ENCODE data around the gene MARCKS. TPM values are rescaled to one million over a fixed set of nuclear protein-coding genes. Genes with fewer than 3 reads are reported as not detected.
A peak's percentile ranks its signal among the peaks of the same experiment; 100 is the strongest.

Gene MARCKS
- total RNA-seq, 1 donor from 2014 or later = 163 TPM

GRCh38 chr6:113847447-113847846, 9.7 kb upstream of the MARCKS start:
- H2AFZ ChIP-seq (replicated peaks) = peak overlapping the region; percentile 81
- H3K36me3 ChIP-seq = no peaks in the 10 kb centered on the region
- H3K27me3 ChIP-seq = no peaks in the 10 kb centered on the region
- H3K4me2 ChIP-seq = no peak overlapping the region
- H3K9me3 Mint-ChIP-seq = no peaks in the 10 kb centered on the region
- H3K79me2 ChIP-seq (ENCODE audit: low read depth) = no peaks in the 10 kb centered on the region
- peaks cover 2% of the 10 kb centered on the region for H3K27me3 Mint-ChIP-seq (ENCODE audit: insufficient read depth, low read depth)
- DNase-seq (ENCODE audit: low spot score) = no peak
- H3K4me1 ChIP-seq = no peaks in the 10 kb centered on the region
- H3K4me3 Mint-ChIP-seq = no peak overlapping the region
- no peaks in the 10 kb centered on the region for H4K20me1 ChIP-seq (ENCODE audit: low read depth)
- H3K27ac Mint-ChIP-seq = no peak overlapping the region
- peaks cover 17% of the 10 kb centered on the region for H3K4me1 Mint-ChIP-seq
- no peak overlapping the region for H3K27ac ChIP-seq
- no peaks in the 10 kb centered on the region for H3F3A ChIP-seq (ENCODE audit: low read depth)
- no peak overlapping the region for H3K4me3 ChIP-seq
- H3K36me3 Mint-ChIP-seq = no peaks in the 10 kb centered on the region
- H3K9me3 ChIP-seq (ENCODE audit: low read depth) = no peaks in the 10 kb centered on the region
- no peak for TF ChIP-seq EZH2 (IDR thresholded peaks at IDR 0.05)
- no peak for TF ChIP-seq EZH2phosphoT487 (IDR thresholded peaks at IDR 0.05)
- TF ChIP-seq CTCF (IDR thresholded peaks at IDR 0.05) = no peak
- no peak overlapping the region for H3K9ac ChIP-seq

GRCh38 chr6:113848280-113848679, 8.9 kb upstream of the MARCKS start:
- Histone ChIP-seq H3K79me2 (ENCODE audit: low read depth) (no peaks in the 10 kb centered on the region), H3K36me3 (no peaks in the 10 kb centered on the region), H2AFZ (replicated peaks) (no peak overlapping the region), H3K9ac (no peak overlapping the region), H3K4me2 (no peak overlapping the region), H4K20me1 (ENCODE audit: low read depth) (no peaks in the 10 kb centered on the region), H3K9me3 (ENCODE audit: low read depth) (no peaks in the 10 kb centered on the region), H3F3A (ENCODE audit: low read depth) (no peaks in the 10 kb centered on the region), H3K27ac (no peak overlapping the region), H3K4me3 (no peak overlapping the region), H3K27me3 (no peaks in the 10 kb centered on the region), H3K4me1 (no peaks in the 10 kb centered on the region)
- H3K27ac Mint-ChIP-seq = peak overlapping the region; percentile 1
- DNase-seq (ENCODE audit: low spot score) = no peak
- peaks cover 19% of the 10 kb centered on the region for H3K4me1 Mint-ChIP-seq
- H3K9me3 Mint-ChIP-seq = no peaks in the 10 kb centered on the region
- TF ChIP-seq EZH2phosphoT487 (IDR thresholded peaks at IDR 0.05) (no peak), CTCF (IDR thresholded peaks at IDR 0.05) (no peak), EZH2 (IDR thresholded peaks at IDR 0.05) (no peak)
- H3K27me3 Mint-ChIP-seq (ENCODE audit: insufficient read depth, low read depth) = peaks cover 2% of the 10 kb centered on the region
- H3K4me3 Mint-ChIP-seq = no peak overlapping the region
- H3K36me3 Mint-ChIP-seq = no peaks in the 10 kb centered on the region

- H3K27me3 ChIP-seq = no peaks in the 10 kb centered on the region
- no peaks in the 10 kb centered on the region for H3K9me3 ChIP-seq (ENCODE audit: low read depth)
- no peak overlapping the region for H3K4me2 ChIP-seq
- H3K27ac Mint-ChIP-seq = no peak overlapping the region
- DNase-seq (ENCODE audit: low spot score) = no peak
- no peak overlapping the region for H2AFZ ChIP-seq (replicated peaks)
- peaks cover 23% of the 10 kb centered on the region for H3K4me1 Mint-ChIP-seq
- H3K4me3 Mint-ChIP-seq = no peak overlapping the region
- TF ChIP-seq EZH2phosphoT487 (IDR thresholded peaks at IDR 0.05) (no peak), EZH2 (IDR thresholded peaks at IDR 0.05) (no peak), CTCF (IDR thresholded peaks at IDR 0.05) (no peak)
- peaks cover 2% of the 10 kb centered on the region for H3K27me3 Mint-ChIP-seq (ENCODE audit: insufficient read depth, low read depth)
- no peaks in the 10 kb centered on the region for H3K36me3 ChIP-seq
- no peak overlapping the region for H3K27ac ChIP-seq
- no peaks in the 10 kb centered on the region for H3F3A ChIP-seq (ENCODE audit: low read depth)
- no peaks in the 10 kb centered on the region for H3K79me2 ChIP-seq (ENCODE audit: low read depth)
- H3K4me1 ChIP-seq = no peaks in the 10 kb centered on the region
- H3K4me3 ChIP-seq = no peak overlapping the region
- no peak overlapping the region for H3K9ac ChIP-seq
- no peaks in the 10 kb centered on the region for H3K9me3 Mint-ChIP-seq
- no peaks in the 10 kb centered on the region for H4K20me1 ChIP-seq (ENCODE audit: low read depth)
- no peaks in the 10 kb centered on the region for H3K36me3 Mint-ChIP-seq
Measured at GRCh38 chr6:113848811-113849210, 8.3 kb upstream of the MARCKS start.
